HEK293T (cell line): ENCODE data around the gene PTPRA.

Source experiments
- CTBP1 ChIP-seq: fragments of 450-650 bp; IDR thresholded peaks from 2 replicates; pipeline ENCODE4 v1.6.1; 2016; ENCODE audit warnings: borderline replicate concordance
- FOXA1 ChIP-seq: fragments of 450-650 bp; IDR thresholded peaks from 2 replicates; pipeline ENCODE4 v1.6.1; 2016; ENCODE audit warnings: mild to moderate bottlenecking
- HDGF ChIP-seq: fragments of 450-650 bp; IDR thresholded peaks from 2 replicates; pipeline ENCODE4 v1.6.1; 2017; ENCODE audit warnings: antibody characterized with exemption, borderline replicate concordance
- SP1 ChIP-seq: fragments of 450-650 bp; IDR thresholded peaks from 2 replicates; pipeline ENCODE4 v1.6.1; 2017
- SUZ12 ChIP-seq: fragments of 450-650 bp; IDR thresholded peaks from 2 replicates; pipeline ENCODE4 v1.6.1; 2016; ENCODE audit warnings: mild to moderate bottlenecking
- TARDBP ChIP-seq: fragments of 450-650 bp; IDR thresholded peaks from 2 replicates; pipeline ENCODE4 v1.6.1; 2016
- ZNF384 ChIP-seq: fragments of 450-650 bp; IDR thresholded peaks from 2 replicates; pipeline ENCODE4 v1.6.1; 2016

GRCh38 chr20:2984956-2985661 lies 111.8 kb downstream of the PTPRA start:
- TF ChIP-seq FOXA1 (no peak), CTBP1 (no peak), SP1 (no peak), SUZ12 (no peak), ZNF384 (no peak), HDGF (no peak), TARDBP (no peak)
